ENCODE results near the gene RPH3AL. TPM values are rescaled to one million over a fixed set of nuclear protein-coding genes. Genes with fewer than 3 reads are reported as not detected.
"Not testable (repeated sequence)": the region's sequence is repeated elsewhere in the genome, so short reads cannot be mapped to it uniquely, and the experiment has no call there.

The RPH3AL gene
- total RNA-seq, 4 donors from 2014 or later, result 6.3 to 14.4 (median 10.8) TPM

GRCh38 chr17:207775-208174 is 144.8 kb downstream of the RPH3AL start:
- no peaks in the 10 kb centered on the region for H3K4me1 ChIP-seq
- no peak overlapping the region for H3K27ac ChIP-seq
- no peaks in the 10 kb centered on the region for H3K9me3 ChIP-seq
- intact Hi-C loops (cut with DNase I; ENCODE audit: low total_unique reads), result no loop called here
- no peak overlapping the region for H3K4me3 ChIP-seq
- in situ Hi-C loops (cut with MboI; ENCODE audit: low sequenced_read_pairs in 4 of 4), result no loop called here
- ATAC-seq (no peak), DNase-seq (no peak)
- no peaks in the 10 kb centered on the region for H3K36me3 ChIP-seq
- H3K27me3 ChIP-seq, result no peaks in the 10 kb centered on the region
- no peak for TF ChIP-seq POLR2A (IDR thresholded peaks at IDR 0.05)
- TF ChIP-seq CTCF (IDR thresholded peaks at IDR 0.05 in 4 of 5, conservative IDR thresholded peaks at IDR 0.05 in 1 of 5), result no peak

- in situ Hi-C loops (cut with MboI; ENCODE audit: low sequenced_read_pairs in 4 of 4) (no loop called here), intact Hi-C loops (cut with DNase I; ENCODE audit: low total_unique reads) (no loop called here)
- no peaks in the 10 kb centered on the region for H3K27me3 ChIP-seq
- DNase-seq (no peak), ATAC-seq (no peak)
- H3K36me3 ChIP-seq, result no peaks in the 10 kb centered on the region
- H3K9me3 ChIP-seq, result no peaks in the 10 kb centered on the region
- H3K4me3 ChIP-seq, result no peak overlapping the region
- H3K4me1 ChIP-seq, result no peaks in the 10 kb centered on the region
- no peak overlapping the region for H3K27ac ChIP-seq
- TF ChIP-seq CTCF (IDR thresholded peaks at IDR 0.05 in 4 of 5, conservative IDR thresholded peaks at IDR 0.05 in 1 of 5) (no peak), POLR2A (IDR thresholded peaks at IDR 0.05) (no peak)
Measured at GRCh38 chr17:206941-207560, 145.6 kb downstream of the RPH3AL start.

- intact Hi-C loops (cut with DNase I; ENCODE audit: low total_unique reads), result not testable (repeated sequence)
Measured at GRCh38 chr17:206484-206883, 146.1 kb downstream of the RPH3AL start.

GRCh38 chr17:205817-206216 is 146.8 kb downstream of the RPH3AL start:
- ATAC-seq, result no peak
- no peak for DNase-seq
- Histone ChIP-seq H3K36me3 (no peaks in the 10 kb centered on the region), H3K9me3 (no peaks in the 10 kb centered on the region), H3K27ac (no peak overlapping the region), H3K4me3 (no peak overlapping the region), H3K4me1 (no peaks in the 10 kb centered on the region), H3K27me3 (no peaks in the 10 kb centered on the region)
- in situ Hi-C loops (cut with MboI; ENCODE audit: low sequenced_read_pairs in 4 of 4), result no loop called here
- intact Hi-C loops (cut with DNase I; ENCODE audit: low total_unique reads), result no loop called here
- TF ChIP-seq CTCF (IDR thresholded peaks at IDR 0.05 in 4 of 5, conservative IDR thresholded peaks at IDR 0.05 in 1 of 5) (no peak), POLR2A (IDR thresholded peaks at IDR 0.05) (no peak)

More at GRCh38 chr17:206484-206883, 146.1 kb downstream of the RPH3AL start:
- H3K4me3 ChIP-seq; ATAC-seq; H3K4me1 ChIP-seq; H3K27ac ChIP-seq; in situ Hi-C loops (cut with MboI; ENCODE audit: low sequenced_read_pairs in 4 of 4); H3K9me3 ChIP-seq; H3K36me3 ChIP-seq; H3K27me3 ChIP-seq; DNase-seq: not testable (repeated sequence)

GRCh38 chr17:205148-205669 is 147.4 kb downstream of the RPH3AL start:
- H3K27ac ChIP-seq, result no peak overlapping the region
- intact Hi-C loops (cut with DNase I; ENCODE audit: low total_unique reads), result no loop called here
- H3K4me3 ChIP-seq, result no peak overlapping the region
- H3K27me3 ChIP-seq, result peaks cover 0 to 4% (median 2%) of the 10 kb centered on the region in 3 donors
- no peak for ATAC-seq
- no peak for TF ChIP-seq CTCF (IDR thresholded peaks at IDR 0.05 in 4 of 5, conservative IDR thresholded peaks at IDR 0.05 in 1 of 5)
- TF ChIP-seq POLR2A (IDR thresholded peaks at IDR 0.05), result no peak
- in situ Hi-C loops (cut with MboI; ENCODE audit: low sequenced_read_pairs in 4 of 4), result no loop called here
- H3K9me3 ChIP-seq, result no peaks in the 10 kb centered on the region
- DNase-seq, result no peak
- no peaks in the 10 kb centered on the region for H3K36me3 ChIP-seq
- no peaks in the 10 kb centered on the region for H3K4me1 ChIP-seq

All from gastrocnemius medialis (tissue), 4 donors.